Kidney epithelial cell (primary cell): ENCODE results near the gene PELI2. TPM values are rescaled to one million over a fixed set of nuclear protein-coding genes. Genes with fewer than 3 reads are reported as not detected.

ENCODE experiments used
- DNase-seq: peaks from one replicate; pipeline ENCODE4 v3.0.0-alpha.2; 2010; ENCODE audit warnings: low read depth
- H3K27me3 ChIP-seq: 2 replicates; pipeline ENCODE4 v1.6.0; 2011; ENCODE audit warnings: low read length; ENCODE audit not compliant: control insufficient read depth, insufficient read depth
- H3K36me3 ChIP-seq: 2 replicates; pipeline ENCODE4 v1.5.1; 2011; ENCODE audit warnings: low read length; ENCODE audit not compliant: control insufficient read depth, insufficient read depth
- H3K4me3 ChIP-seq: 2 replicates; pipeline ENCODE4 v1.5.1; 2011; ENCODE audit warnings: low read depth, mild to moderate bottlenecking, control low read depth, low read length
- CTCF ChIP-seq: IDR thresholded peaks from 2 replicates; pipeline ENCODE4 v1.5.1; 2011; ENCODE audit warnings: mild to moderate bottlenecking, moderate library complexity, low read length, control low read depth, inconsistent platforms; ENCODE audit not compliant: insufficient read depth, poor library complexity, severe bottlenecking
- total RNA-seq: library from RNA; depleted of rRNA; stranded (reverse); fragments of >200 nt; gene quantifications from 2 replicates; pipeline ENCODE4 v1.2.3, GENCODE V29; 2015

The PELI2 gene
- total RNA-seq, 1 donor from 2014 or later, result 4.8 TPM

- no peak for DNase-seq
- no peak overlapping the region for H3K4me3 ChIP-seq
- TF ChIP-seq CTCF, result no peak
- H3K36me3 ChIP-seq, result no peaks in the 10 kb centered on the region
- no peaks in the 10 kb centered on the region for H3K27me3 ChIP-seq
Observed at GRCh38 chr14:56205881-56206280, 87.7 kb downstream of the PELI2 start.

DNA sequence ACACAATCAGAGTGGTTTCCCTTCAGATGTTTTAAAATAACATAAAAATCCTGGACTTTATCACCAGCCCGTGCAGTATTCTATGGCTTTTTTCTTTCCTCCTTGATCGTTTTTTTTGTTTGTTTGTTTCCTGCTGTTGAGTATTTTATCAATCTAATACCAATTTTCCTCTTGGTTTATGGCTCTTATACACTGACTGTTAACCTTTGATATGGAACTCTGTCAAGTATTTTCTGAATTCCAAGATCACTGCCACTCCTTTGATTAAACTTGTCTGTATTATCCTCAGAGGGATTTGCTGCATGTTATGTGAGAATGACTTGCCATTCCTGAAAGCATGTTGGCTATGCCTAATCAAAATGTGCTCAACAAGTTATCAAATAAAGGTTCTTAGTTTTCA is 88.4 kb downstream of the PELI2 start:
- Histone ChIP-seq H3K4me3 (no peak overlapping the region), H3K27me3 (no peaks in the 10 kb centered on the region), H3K36me3 (no peaks in the 10 kb centered on the region)
- TF ChIP-seq CTCF, result no peak
- no peak for DNase-seq

DNA sequence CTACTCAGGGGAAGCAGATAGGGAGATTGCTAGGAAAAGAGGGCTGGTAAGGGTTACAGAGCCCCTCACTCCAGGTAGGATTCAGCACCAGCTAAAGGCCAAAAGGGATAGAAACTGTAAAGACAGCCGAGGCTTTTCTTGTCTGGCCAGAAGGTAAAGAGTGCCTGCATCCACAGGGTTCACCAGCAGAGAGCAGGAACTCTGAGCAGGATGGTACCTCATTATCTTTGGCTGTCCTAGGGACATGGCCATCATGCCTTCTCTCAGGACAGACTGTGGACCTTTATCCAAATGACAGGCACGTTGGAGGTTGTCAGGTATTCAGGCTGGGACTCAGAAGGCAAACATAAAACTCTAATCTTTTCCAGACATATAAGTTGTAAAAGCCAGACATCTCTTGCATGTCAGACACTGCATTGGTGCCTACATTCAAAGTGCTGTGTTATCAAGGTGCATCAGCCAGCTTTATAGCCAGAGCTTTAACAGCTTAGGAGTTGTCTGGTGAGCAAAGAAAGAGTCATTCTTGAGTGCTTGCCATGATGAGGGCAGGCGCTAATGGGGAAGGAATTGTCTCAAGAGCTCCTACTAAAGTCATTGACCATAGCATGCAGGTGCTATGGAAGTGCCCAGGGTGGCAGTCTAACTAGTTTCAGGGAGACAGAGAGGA is 89.5 kb downstream of the PELI2 start:
- Histone ChIP-seq H3K27me3 (no peaks in the 10 kb centered on the region), H3K36me3 (no peaks in the 10 kb centered on the region), H3K4me3 (no peak overlapping the region)
- no peak for DNase-seq
- no peak for TF ChIP-seq CTCF

DNA sequence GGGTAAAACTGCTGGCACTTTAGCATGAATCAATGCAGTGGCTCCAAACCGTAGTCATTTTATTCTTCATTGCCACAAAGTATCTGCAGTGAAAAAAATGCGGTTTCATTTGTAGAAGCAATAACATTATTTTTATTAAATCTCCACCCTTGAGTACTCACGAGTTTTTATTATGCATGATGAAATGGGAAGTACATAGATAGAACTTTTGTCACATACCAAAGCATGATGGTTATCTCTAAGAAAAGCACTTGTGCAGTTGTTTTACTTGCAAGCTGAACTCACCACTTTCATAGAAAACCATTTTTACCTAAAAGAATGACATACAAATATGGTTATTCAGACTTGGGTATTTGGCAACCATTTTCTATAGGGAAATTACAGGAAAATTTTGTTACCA is 90.3 kb downstream of the PELI2 start:
- no peaks in the 10 kb centered on the region for H3K27me3 ChIP-seq

GRCh38 chr14:56210571-56210970 is 92.4 kb downstream of the PELI2 start:
- no peaks in the 10 kb centered on the region for H3K36me3 ChIP-seq
- no peak for TF ChIP-seq CTCF
- H3K4me3 ChIP-seq, result no peak overlapping the region
- no peaks in the 10 kb centered on the region for H3K27me3 ChIP-seq
- no peak for DNase-seq

More for the DNA sequence above, 90.3 kb downstream of the PELI2 start:
- TF ChIP-seq CTCF, result no peak
- Histone ChIP-seq H3K36me3 (no peaks in the 10 kb centered on the region), H3K4me3 (no peak overlapping the region)
- DNase-seq, result no peak

DNA sequence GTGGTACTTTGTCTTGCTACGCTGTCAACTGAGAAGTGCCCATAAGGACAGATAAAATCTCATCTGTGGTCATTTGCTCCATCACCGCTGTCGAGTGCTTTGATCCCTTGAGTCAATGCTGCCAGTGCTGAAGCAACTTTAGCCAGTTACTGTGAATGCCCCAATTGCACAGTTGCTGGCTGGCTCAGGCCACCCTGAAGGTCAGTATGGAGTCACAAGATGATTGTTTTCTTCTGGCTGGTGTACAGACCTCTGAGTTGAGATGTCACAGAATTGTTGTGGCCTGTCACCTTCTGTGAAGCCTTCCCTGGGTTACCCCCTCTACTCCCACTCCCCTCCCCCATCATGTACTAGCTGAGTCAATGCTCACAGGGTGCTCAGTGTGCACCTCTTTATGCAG is 92.9 kb downstream of the PELI2 start:
- Histone ChIP-seq H3K4me3 (no peak overlapping the region), H3K36me3 (no peaks in the 10 kb centered on the region), H3K27me3 (no peaks in the 10 kb centered on the region)
- TF ChIP-seq CTCF, result no peak
- DNase-seq, result no peak
